ENCODE data around the gene GPRIN2. TPM values are rescaled to one million over a fixed set of nuclear protein-coding genes. Genes with fewer than 3 reads are reported as not detected.
"Not testable (repeated sequence)": the region's sequence is repeated elsewhere in the genome, so short reads cannot be mapped to it uniquely, and the experiment has no call there.

The GPRIN2 gene
- total and polyA plus RNA-seq, 2 of the 8 experiments (the other 6 are each of a cell fraction or from before 2014, with no cell fraction given), result 14.3 to 18.6 TPM

GRCh38 chr10:46573884-46574283, 17.4 kb upstream of the GPRIN2 start:
- WGBS, 2 experiments (ENCODE audit: extremely low coverage in 1 of 2, insufficient coverage in 1 of 2, insufficient read length in 1 of 2, insufficient replicate concordance in 2 of 2, low coverage in 1 of 2, low lambda C conversion rate in 2 of 2, missing lambda C conversion rate in 1 of 2), result 65% methylated on average over 3 of the region's 4 CpGs; no CpG with 5 or more reads in 1 of the 2 experiments
- H2BK20ac ChIP-seq (ENCODE audit: low read length); H3K27me3 ChIP-seq (replicated peaks in 1 of 4; ENCODE audit: control insufficient read depth in 3 of 4, extremely low read depth in 1 of 4, insufficient read depth in 3 of 4, low read length in 3 of 4); H3K4me1 ChIP-seq (replicated peaks in 1 of 4; ENCODE audit: control insufficient read depth in 3 of 4, insufficient read depth in 4 of 4, low read length in 3 of 4); H2AK5ac ChIP-seq (ENCODE audit: low read depth, low read length); POLR2A ChIA-PET (ENCODE audit: partially characterized antibody); H3K23ac ChIP-seq (ENCODE audit: insufficient read length); H3K79me1 ChIP-seq (ENCODE audit: low read depth, low read length); H3K14ac ChIP-seq (ENCODE audit: insufficient read length); H3K56ac ChIP-seq (replicated peaks; ENCODE audit: insufficient read length, low read depth, low read length); H3K9ac ChIP-seq (replicated peaks in 1 of 4; ENCODE audit: extremely low read depth in 1 of 4, low read depth in 3 of 4, low read length in 3 of 4); H3K9me3 ChIP-seq (ENCODE audit: insufficient read depth in 2 of 2, low read depth in 1 of 2, low read length in 1 of 2); H3K4me2 ChIP-seq (ENCODE audit: insufficient read depth in 1 of 2, low read depth in 2 of 2, low read length in 2 of 2); H4K20me1 ChIP-seq (replicated peaks in 1 of 2; ENCODE audit: control insufficient read depth in 1 of 2, insufficient read depth in 2 of 2, low read length in 2 of 2); H2AFZ ChIP-seq (ENCODE audit: low read length); H2BK15ac ChIP-seq (ENCODE audit: low read length); H3K4me3 ChIP-seq (ENCODE audit: extremely low read depth in 1 of 4, insufficient read depth in 2 of 4, low read depth in 3 of 4, low read length in 4 of 4); H3K18ac ChIP-seq (ENCODE audit: extremely low read depth, low read length); FAIRE-seq; H4K5ac ChIP-seq (ENCODE audit: insufficient read length, low read depth, low read length); H2BK5ac ChIP-seq (ENCODE audit: low read depth, low read length); H3K36me3 ChIP-seq (ENCODE audit: control insufficient read depth in 2 of 4, insufficient read depth in 4 of 4, low read length in 3 of 4); H3K79me2 ChIP-seq (ENCODE audit: control insufficient read depth in 1 of 2, insufficient read depth in 2 of 2, low read length in 2 of 2); H3K27ac ChIP-seq (ENCODE audit: low read depth, low read length); H4K91ac ChIP-seq (replicated peaks; ENCODE audit: insufficient read length, low read length); H2BK12ac ChIP-seq (ENCODE audit: low read depth, low read length); H2BK120ac ChIP-seq (replicated peaks; ENCODE audit: low read depth, low read length); H3K23me2 ChIP-seq (ENCODE audit: low read depth, low read length); H4K8ac ChIP-seq (ENCODE audit: extremely low read depth, insufficient read depth, low read length); H3K4ac ChIP-seq (replicated peaks; ENCODE audit: insufficient read length, low read depth, low read length); DNase-seq (ENCODE audit: low read depth in 1 of 2, low spot score in 2 of 2); CTCF ChIA-PET (ENCODE audit: partially characterized antibody): not testable (repeated sequence)

DNA sequence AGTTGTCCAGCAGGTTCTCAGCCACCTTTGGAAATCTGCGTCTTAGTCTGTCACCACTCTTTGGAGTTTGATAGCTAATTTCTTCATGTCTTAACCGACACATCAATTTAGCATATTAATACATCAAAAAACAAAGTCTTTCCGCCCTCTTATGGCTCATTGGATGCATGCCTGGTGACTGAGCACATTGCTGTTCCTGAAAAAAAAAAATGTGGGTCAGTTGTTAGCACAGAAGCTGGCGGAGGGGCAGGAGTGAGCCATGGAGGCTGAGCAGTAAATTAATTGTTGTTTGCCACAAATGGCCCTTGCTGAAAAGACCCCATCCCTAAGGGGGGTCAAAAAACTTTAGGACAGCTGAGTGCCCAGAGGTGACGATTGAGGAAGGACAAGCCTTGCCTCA, 16.9 kb upstream of the GPRIN2 start:
- H3K79me1 ChIP-seq (ENCODE audit: low read depth, low read length); CTCF ChIA-PET (ENCODE audit: partially characterized antibody): not testable (repeated sequence)

More for the DNA sequence above, 16.9 kb upstream of the GPRIN2 start:
- H2BK15ac ChIP-seq (ENCODE audit: low read length); H3K56ac ChIP-seq (replicated peaks; ENCODE audit: insufficient read length, low read depth, low read length); DNase-seq (ENCODE audit: low read depth in 1 of 2, low spot score in 2 of 2); H3K79me2 ChIP-seq (ENCODE audit: control insufficient read depth in 1 of 2, insufficient read depth in 2 of 2, low read length in 2 of 2); H3K23ac ChIP-seq (ENCODE audit: insufficient read length); H3K4me2 ChIP-seq (ENCODE audit: insufficient read depth in 1 of 2, low read depth in 2 of 2, low read length in 2 of 2); H2BK5ac ChIP-seq (ENCODE audit: low read depth, low read length); H3K27me3 ChIP-seq (replicated peaks in 1 of 4; ENCODE audit: control insufficient read depth in 3 of 4, extremely low read depth in 1 of 4, insufficient read depth in 3 of 4, low read length in 3 of 4); H3K18ac ChIP-seq (ENCODE audit: extremely low read depth, low read length); H3K36me3 ChIP-seq (ENCODE audit: control insufficient read depth in 2 of 4, insufficient read depth in 4 of 4, low read length in 3 of 4); H3K27ac ChIP-seq (ENCODE audit: low read depth, low read length); H3K4me1 ChIP-seq (replicated peaks in 1 of 4; ENCODE audit: control insufficient read depth in 3 of 4, insufficient read depth in 4 of 4, low read length in 3 of 4); H3K9me3 ChIP-seq (ENCODE audit: insufficient read depth in 2 of 2, low read depth in 1 of 2, low read length in 1 of 2); H2AFZ ChIP-seq (ENCODE audit: low read length); H2BK120ac ChIP-seq (replicated peaks; ENCODE audit: low read depth, low read length); H3K4me3 ChIP-seq (ENCODE audit: extremely low read depth in 1 of 4, insufficient read depth in 2 of 4, low read depth in 3 of 4, low read length in 4 of 4); H4K8ac ChIP-seq (ENCODE audit: extremely low read depth, insufficient read depth, low read length); FAIRE-seq; H3K9ac ChIP-seq (replicated peaks in 1 of 4; ENCODE audit: extremely low read depth in 1 of 4, low read depth in 3 of 4, low read length in 3 of 4); H4K20me1 ChIP-seq (replicated peaks in 1 of 2; ENCODE audit: control insufficient read depth in 1 of 2, insufficient read depth in 2 of 2, low read length in 2 of 2); POLR2A ChIA-PET (ENCODE audit: partially characterized antibody); H3K4ac ChIP-seq (replicated peaks; ENCODE audit: insufficient read length, low read depth, low read length); H2AK5ac ChIP-seq (ENCODE audit: low read depth, low read length); H3K23me2 ChIP-seq (ENCODE audit: low read depth, low read length); H4K91ac ChIP-seq (replicated peaks; ENCODE audit: insufficient read length, low read length); H4K5ac ChIP-seq (ENCODE audit: insufficient read length, low read depth, low read length); H2BK20ac ChIP-seq (ENCODE audit: low read length); H2BK12ac ChIP-seq (ENCODE audit: low read depth, low read length); H3K14ac ChIP-seq (ENCODE audit: insufficient read length): not testable (repeated sequence)
- WGBS, 2 experiments (ENCODE audit: extremely low coverage in 1 of 2, insufficient coverage in 1 of 2, insufficient read length in 1 of 2, insufficient replicate concordance in 2 of 2, low coverage in 1 of 2, low lambda C conversion rate in 2 of 2, missing lambda C conversion rate in 1 of 2), result 75% methylated on average over 3 of the region's 5 CpGs; no CpG with 5 or more reads in 1 of the 2 experiments
